Thyroid gland (tissue), 4 donors: ENCODE results near the gene ACSBG1. TPM values are rescaled to one million over a fixed set of nuclear protein-coding genes. Genes with fewer than 3 reads are reported as not detected.
"Not testable (repeated sequence)": the region's sequence is repeated elsewhere in the genome, so short reads cannot be mapped to it uniquely, and the experiment has no call there.

Source experiments
- DNase-seq, 2 donors: peaks; one replicate each; pipeline ENCODE4 v3.0.0-alpha.2; 2019
- H3K27ac ChIP-seq, 3 donors: fragments of 200-600 bp; sonication (generic); 1 replicate in 2 of 3; 2 replicates in 1 of 3; pipeline ENCODE4 v1.5.1; 2016 to 2019; ENCODE audit warnings: mild to moderate bottlenecking in 1 of 3, moderate library complexity in 1 of 3
- H3K27me3 ChIP-seq: fragments of 200-600 bp; sonication (generic); one replicate; pipeline ENCODE4 v1.5.1; 2019
- H3K36me3 ChIP-seq, 2 donors: fragments of 200-600 bp; sonication (generic); one replicate each; pipeline ENCODE4 v1.5.1; 2016 to 2019
- H3K4me1 ChIP-seq, 2 donors: fragments of 200-600 bp; sonication (generic); one replicate each; pipeline ENCODE4 v1.5.1; 2017 to 2019
- H3K4me3 ChIP-seq, 3 donors: fragments of 200-600 bp; sonication (generic); replicated peaks in 1 of 3; 1 replicate in 2 of 3; 2 replicates in 1 of 3; pipeline ENCODE4 v1.5.1; 2016; ENCODE audit warnings: mild to moderate bottlenecking in 1 of 3
- H3K9me3 ChIP-seq: fragments of 200-600 bp; sonication (generic); one replicate; pipeline ENCODE4 v1.5.1; 2017
- POLR2A ChIP-seq, 2 donors: fragments of 450-650 bp; IDR thresholded peaks; one replicate each; pipeline ENCODE4 v1.6.1; 2017; ENCODE audit warnings: antibody characterized with exemption in 2 of 2, mild to moderate bottlenecking in 2 of 2, moderate library complexity in 1 of 2
- WGBS, 2 donors: methylation state at CpG; one replicate each; pipeline ENCODE4 v1.1.5; 2017; 5-methylcytosine and 5-hydroxymethylcytosine counted together
- intact Hi-C: fragments of 100-400 bp; cut with DNase I; formaldehyde crosslinking; loops from one replicate; pipeline ENCODE4 v1.15.1; 2023
- total RNA-seq, 4 donors: library from RNA; depleted of rRNA; stranded (reverse); fragments of >200 nt; gene quantifications; one replicate each; pipeline ENCODE4 v1.2.3, GENCODE V29; 2016
- TF ChIP-seq, protein P1 (sequence below), 6 experiments: fragments of 200-600 bp in 3 of 6; fragments of 450-650 bp in 3 of 6; sonication (generic) in 3 of 6; IDR thresholded peaks; one replicate each; pipeline ENCODE4 v1.5.1; 2016 to 2019; ENCODE audit warnings: antibody characterized with exemption in 6 of 6, mild to moderate bottlenecking in 2 of 6, inconsistent platforms in 1 of 6, moderate library complexity in 1 of 6

ACSBG1 gene
- total RNA-seq, 4 donors from 2014 or later = not detected

DNA sequence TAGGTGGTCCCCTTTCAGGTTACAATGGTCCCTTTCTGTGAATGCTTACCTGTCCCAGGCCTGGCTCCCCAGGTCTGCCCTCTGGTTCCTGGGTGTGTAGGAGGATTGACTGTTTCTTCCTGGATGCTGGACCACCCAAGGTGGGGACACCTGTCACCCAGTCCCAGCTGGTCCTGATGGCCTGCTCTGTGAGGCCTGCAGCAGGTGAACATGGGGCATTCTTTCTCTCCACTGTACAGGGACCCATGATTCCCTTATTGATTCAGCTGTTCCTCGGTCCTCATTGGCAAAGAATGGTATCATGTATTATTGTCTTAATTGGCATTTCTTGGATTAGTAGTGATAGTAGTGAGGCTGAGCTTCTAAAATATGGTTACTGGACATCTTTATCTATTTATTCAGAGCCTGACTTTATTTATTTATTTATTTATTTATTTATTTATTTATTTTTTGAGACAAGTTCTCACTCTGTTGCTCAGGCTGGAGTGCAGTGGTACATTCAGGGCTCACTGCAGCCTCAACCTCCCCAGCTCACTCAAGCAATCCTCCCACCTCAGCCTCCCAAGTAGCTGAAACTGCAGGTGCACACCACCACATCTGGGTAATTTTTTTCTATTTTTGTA is 21.2 kb upstream of the ACSBG1 start:
- Histone ChIP-seq H3K9me3 (no peaks in the 10 kb centered on the region), H3K36me3 (no peaks in the 10 kb centered on the region), H3K27me3 (no peaks in the 10 kb centered on the region), H3K27ac (no peak overlapping the region), H3K4me3 (no peak overlapping the region), H3K4me1 (no peaks in the 10 kb centered on the region)
- DNase-seq = no peak
- 92 to 100% methylated on average over 1 of the region's 1 CpG for WGBS, 2 donors
- intact Hi-C loops = no loop called here
- no peak for TF ChIP-seq POLR2A (IDR thresholded peaks at IDR 0.05)
- TF ChIP-seq, protein P1, sequence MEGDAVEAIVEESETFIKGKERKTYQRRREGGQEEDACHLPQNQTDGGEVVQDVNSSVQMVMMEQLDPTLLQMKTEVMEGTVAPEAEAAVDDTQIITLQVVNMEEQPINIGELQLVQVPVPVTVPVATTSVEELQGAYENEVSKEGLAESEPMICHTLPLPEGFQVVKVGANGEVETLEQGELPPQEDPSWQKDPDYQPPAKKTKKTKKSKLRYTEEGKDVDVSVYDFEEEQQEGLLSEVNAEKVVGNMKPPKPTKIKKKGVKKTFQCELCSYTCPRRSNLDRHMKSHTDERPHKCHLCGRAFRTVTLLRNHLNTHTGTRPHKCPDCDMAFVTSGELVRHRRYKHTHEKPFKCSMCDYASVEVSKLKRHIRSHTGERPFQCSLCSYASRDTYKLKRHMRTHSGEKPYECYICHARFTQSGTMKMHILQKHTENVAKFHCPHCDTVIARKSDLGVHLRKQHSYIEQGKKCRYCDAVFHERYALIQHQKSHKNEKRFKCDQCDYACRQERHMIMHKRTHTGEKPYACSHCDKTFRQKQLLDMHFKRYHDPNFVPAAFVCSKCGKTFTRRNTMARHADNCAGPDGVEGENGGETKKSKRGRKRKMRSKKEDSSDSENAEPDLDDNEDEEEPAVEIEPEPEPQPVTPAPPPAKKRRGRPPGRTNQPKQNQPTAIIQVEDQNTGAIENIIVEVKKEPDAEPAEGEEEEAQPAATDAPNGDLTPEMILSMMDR (IDR thresholded peaks at IDR 0.05) = no peak

DNA sequence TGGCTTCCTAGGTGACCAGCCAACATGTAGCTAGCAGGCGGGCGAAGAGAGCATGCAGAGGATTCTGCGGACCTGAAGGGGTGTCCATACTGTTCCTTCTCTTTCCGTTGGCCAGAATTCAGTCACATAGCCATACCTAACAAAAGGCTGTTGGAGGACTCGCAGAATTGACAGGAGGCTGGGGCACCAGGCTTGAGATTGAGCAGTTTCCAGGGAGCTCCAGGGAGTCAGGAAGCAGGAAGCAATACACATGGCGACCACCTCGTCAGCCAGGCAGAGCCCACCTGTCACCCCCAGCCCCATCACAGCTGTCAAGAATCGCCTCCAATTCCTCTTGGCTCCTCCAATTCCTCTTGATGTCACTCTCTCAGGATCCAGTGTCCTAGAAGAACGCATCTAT is 16.8 kb upstream of the ACSBG1 start:
- WGBS, 2 donors = 85% methylated on average over 6 to 9 of the region's 9 CpGs
- H3K4me3 ChIP-seq = no peak overlapping the region
- H3K4me1 ChIP-seq = no peaks in the 10 kb centered on the region
- no peaks in the 10 kb centered on the region for H3K27me3 ChIP-seq
- no peak for TF ChIP-seq POLR2A (IDR thresholded peaks at IDR 0.05)
- TF ChIP-seq, protein P1 (IDR thresholded peaks at IDR 0.05) = no peak
- H3K27ac ChIP-seq = no peak overlapping the region
- no peaks in the 10 kb centered on the region for H3K36me3 ChIP-seq
- no peaks in the 10 kb centered on the region for H3K9me3 ChIP-seq
- no peak for DNase-seq
- intact Hi-C loops = no loop called here

DNA sequence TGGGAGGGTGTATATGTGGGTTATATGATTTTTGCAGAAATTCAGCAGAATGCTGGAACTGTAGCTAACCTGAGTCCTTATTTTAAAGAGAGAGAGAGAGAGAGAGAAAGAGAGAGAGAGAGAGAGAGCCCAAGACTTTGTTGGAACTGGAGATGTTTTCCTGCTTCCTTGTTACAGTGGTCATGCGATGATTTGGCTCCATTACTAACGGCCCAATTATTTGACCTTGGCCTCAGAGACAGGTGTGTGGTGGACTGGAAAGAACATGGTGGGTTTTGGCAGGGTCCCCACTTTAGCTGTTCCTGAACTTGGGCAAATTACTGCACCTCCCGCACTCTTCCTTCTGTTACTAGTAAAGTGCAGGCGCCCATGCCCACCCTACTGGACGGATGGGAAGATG is 14.8 kb upstream of the ACSBG1 start:
- WGBS, 2 donors = 82 to 96% methylated on average over 5 of the region's 5 CpGs
- intact Hi-C loops = no loop called here

DNA sequence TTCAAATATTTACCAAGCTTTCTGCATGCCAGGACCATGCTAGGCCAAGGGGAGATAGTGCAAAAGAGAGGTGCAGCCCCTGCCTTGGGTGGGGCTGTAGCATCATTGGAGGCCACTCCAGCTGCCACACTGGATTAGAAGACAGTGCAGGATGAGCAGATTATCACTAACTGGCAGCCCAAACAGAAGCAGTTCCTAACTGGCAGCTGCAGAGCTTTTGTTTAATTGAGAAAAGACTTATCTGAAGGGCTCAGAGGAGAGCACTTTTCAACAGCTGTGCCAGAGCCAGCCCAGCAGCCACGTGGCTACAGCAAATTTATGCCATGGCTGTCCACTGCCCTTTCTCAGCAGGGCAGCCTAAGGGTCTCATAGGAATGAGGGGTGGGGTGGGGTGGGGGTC is 13.5 kb upstream of the ACSBG1 start:
- peaks cover 0 to 9% of the 10 kb centered on the region in 2 donors for H3K4me1 ChIP-seq
- no peaks in the 10 kb centered on the region for H3K27me3 ChIP-seq

More for the DNA sequence above, 14.8 kb upstream of the ACSBG1 start:
- peaks cover 0 to 1% of the 10 kb centered on the region in 2 donors for H3K4me1 ChIP-seq
- TF ChIP-seq, protein P1 (IDR thresholded peaks at IDR 0.05) = no peak
- no peak overlapping the region for H3K4me3 ChIP-seq
- DNase-seq = no peak
- H3K36me3 ChIP-seq = no peaks in the 10 kb centered on the region
- no peak overlapping the region for H3K27ac ChIP-seq
- no peaks in the 10 kb centered on the region for H3K9me3 ChIP-seq
- H3K27me3 ChIP-seq = no peaks in the 10 kb centered on the region

DNA sequence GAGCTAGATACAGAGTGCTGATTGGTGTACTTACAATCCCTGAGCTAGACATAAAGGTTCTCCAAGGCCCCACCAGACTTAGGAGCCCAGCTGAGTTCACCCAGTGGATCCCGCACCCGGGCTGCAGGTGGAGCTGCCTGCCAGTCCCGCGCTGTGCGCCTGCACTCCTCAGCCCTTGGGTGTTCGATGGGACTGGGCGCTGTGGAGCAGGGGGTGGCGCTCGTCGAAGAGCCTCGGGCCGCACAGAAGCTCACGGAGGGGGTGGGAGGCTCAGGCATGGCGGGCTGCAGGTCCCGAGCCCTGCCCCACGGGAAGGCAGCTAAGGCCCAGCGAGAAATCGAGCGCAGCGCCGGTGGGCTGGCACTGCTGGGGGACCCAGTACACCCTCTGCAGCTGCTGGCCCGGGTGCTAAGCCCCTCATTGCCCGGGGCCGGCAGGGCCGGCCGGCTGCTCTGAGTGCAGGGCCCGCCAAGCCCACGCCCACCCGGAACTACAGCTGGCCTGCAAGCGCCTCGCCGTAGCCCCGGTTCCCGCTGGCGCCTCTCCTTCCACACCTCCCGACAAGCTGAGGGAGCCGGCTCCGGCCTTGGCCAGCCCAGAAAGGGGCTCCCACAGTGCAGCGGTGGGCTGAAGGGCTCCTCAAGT is 11.7 kb upstream of the ACSBG1 start:
- H3K27me3 ChIP-seq, intact Hi-C loops, H3K4me1 ChIP-seq, H3K27ac ChIP-seq, H3K36me3 ChIP-seq, H3K9me3 ChIP-seq, H3K4me3 ChIP-seq, DNase-seq: not testable (repeated sequence)
- 80 to 95% methylated on average over 1 to 24 of the region's 39 CpGs for WGBS, 2 donors

More for the DNA sequence above, 13.5 kb upstream of the ACSBG1 start:
- no peak for DNase-seq
- H3K36me3 ChIP-seq = no peaks in the 10 kb centered on the region
- no peak overlapping the region for H3K4me3 ChIP-seq
- no peak for TF ChIP-seq POLR2A (IDR thresholded peaks at IDR 0.05)
- TF ChIP-seq, protein P1 (IDR thresholded peaks at IDR 0.05) = no peak
- intact Hi-C loops = no loop called here
- H3K27ac ChIP-seq = no peak overlapping the region
- WGBS, 2 donors = 71 to 82% methylated on average over 1 of the region's 1 CpG
- H3K9me3 ChIP-seq = no peaks in the 10 kb centered on the region

DNA sequence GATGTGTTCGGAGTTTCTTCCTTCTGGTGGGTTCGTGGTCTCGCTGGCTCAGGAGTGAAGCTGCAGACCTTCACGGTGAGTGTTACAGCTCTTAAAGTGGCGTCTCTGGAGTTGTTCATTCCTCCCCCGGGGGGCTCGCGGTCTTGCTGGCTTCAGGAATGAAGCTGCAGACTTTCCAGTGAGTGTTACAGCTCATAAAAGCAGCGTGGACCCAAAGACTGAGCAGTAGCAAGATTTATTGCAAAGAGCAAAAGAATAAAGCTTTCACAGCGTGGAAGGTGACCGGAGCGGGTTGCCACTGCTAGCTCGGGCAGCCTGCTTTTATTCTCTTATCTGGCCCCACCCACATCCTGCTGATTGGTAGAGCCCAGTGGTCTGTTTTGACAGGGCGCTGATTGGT is 11.0 kb upstream of the ACSBG1 start:
- H3K4me1 ChIP-seq, DNase-seq, H3K36me3 ChIP-seq, H3K27ac ChIP-seq, H3K9me3 ChIP-seq, H3K4me3 ChIP-seq, intact Hi-C loops, H3K27me3 ChIP-seq: not testable (repeated sequence)
- 80% methylated on average over 14 of the region's 14 CpGs for WGBS, 2 donors
